HG03039 (cell line): ENCODE results near the gene CD58.
A peak's percentile ranks its signal among the peaks of the same experiment; 100 is the strongest.
"Not testable (repeated sequence)": the region's sequence is repeated elsewhere in the genome, so short reads cannot be mapped to it uniquely, and the experiment has no call there.

ENCODE experiments used
- ATAC-seq: cut with Tn5 transposase; IDR thresholded peaks from one replicate; pipeline ENCODE4 v1.9.1; 2021; ENCODE audit warnings: mild to moderate bottlenecking, moderate library complexity; ENCODE audit not compliant: unreplicated experiment

The CD58 gene

DNA sequence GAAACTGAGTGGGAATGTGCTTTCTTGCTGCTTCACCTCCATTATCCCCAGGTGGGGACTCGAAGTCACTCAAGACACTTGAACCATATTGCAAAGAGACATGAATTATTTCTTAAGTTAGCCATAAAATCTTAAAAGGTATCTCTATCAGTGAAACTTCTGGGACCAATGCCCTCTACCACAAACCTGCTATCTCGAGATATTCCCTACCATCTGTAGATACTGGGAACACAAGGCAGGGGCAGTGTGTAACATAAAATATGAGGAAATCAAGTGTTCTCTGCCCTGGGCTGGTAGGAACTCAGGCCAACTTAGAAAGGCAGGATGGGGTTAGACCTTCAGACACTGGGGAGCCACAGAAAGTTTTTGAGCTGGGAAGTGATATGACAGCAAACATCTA, 1.3 kb upstream of the CD58 start:
- ATAC-seq = no peak

DNA sequence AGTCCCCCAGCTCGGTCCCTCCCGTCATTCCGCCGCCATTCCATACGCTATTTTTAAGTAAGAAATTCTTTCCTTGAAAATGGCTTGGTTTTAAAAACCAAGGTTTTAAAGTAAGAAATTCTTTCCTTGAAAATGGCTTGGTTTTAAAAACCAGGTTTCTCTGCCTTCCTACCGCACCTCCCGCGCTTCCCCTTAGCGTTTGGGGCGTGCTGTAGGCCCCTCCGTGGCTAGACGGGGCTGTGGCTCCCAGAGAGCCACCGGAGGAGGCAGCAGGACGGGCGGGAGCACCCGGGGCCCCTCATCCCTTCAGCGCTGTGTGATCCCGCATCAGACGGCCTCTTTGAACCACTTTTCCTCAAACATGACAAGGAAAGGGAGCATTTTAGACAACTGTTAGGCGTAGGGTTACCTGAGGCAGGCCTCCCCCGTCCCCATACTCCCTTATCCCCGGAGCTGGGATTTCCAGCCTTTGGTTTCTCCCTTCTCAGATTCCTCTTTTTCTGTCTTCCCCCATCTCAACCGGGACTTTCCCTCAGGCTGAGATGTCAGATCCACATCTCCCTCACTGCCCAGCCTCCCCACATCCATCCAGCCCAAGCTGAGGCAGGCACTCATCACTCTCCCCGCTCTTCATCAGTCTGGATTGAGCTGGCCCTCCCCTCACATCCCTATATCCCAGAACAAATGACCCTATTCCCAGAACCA, 541 bp upstream of the CD58 start:
- ATAC-seq = no peak

DNA sequence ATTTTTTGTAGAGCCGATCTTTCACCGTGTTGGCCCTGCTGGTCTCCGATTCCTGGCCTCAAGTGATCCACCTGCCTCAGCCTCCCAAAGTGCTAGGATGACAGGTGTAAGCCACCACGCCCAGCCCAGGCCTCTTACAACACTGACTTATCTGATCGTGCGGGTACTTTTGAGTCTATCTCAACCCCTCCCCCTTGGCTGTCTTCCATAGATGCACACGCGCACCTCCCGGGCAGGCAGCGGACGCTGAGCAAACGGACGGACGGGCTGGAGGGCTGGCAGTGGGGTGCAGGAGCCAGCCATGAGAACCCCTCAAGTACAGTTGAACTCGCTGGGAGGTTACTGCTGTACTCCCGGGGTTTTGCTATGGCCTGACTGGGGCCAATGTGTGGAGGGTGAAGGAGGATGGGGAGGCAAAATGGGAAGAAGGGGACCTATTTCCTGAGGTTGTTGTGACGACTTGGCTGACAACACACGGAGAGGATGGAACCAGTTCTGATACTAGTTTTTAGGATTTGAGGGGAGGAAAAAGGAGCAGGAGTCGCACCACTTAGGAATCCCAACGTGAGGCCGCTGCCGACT, 959 bp downstream of the CD58 start:
- ATAC-seq = no peak

DNA sequence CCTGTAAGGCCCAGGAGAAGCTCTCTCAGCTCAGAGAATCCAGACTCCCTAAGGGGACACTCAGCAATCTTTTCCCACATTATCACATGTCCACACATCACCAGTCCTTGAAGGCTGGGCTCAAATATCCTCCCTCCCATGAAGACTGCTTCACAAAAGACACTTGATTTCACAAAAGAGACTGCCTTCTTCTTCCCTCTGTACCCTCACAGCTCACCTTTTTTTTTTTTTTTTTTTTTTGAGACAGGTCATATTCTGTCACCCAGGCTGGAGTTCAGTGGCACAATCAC, 1.5 kb downstream of the CD58 start:
- ATAC-seq = no peak

DNA sequence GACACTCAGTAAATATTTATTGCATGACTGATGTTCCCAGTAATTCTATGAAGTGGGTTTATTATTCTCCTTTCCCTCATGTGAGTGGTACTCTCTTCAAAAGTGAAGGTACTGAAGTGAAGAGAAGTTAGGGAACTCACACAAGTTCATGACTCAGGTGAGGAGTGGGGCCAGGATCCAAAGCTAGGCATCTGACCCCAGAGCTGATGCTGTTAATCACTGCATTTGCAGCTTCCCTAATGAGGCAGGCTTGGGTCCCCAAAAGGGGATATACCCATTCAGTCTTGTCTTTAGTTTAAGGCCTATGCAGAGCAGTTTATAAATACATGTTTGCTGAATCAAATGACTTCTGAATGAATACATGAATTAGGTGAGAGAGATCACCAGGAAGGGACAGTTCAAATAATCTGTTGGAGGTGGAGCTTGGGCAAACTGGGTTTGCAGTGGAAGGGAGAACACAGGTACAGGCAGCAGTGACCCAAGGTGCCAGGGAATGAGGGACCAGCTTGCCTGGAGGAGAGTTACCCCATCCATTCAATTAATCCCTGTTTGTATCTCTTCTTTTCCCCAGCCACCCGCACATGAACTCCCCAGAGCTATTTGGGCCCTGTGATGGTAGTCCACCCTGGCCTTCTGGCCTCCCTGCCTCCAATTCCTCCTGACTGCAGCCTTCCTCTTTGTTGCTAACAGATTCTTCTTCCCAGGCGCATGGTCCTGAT, 2.0 kb downstream of the CD58 start:
- no peak for ATAC-seq

DNA sequence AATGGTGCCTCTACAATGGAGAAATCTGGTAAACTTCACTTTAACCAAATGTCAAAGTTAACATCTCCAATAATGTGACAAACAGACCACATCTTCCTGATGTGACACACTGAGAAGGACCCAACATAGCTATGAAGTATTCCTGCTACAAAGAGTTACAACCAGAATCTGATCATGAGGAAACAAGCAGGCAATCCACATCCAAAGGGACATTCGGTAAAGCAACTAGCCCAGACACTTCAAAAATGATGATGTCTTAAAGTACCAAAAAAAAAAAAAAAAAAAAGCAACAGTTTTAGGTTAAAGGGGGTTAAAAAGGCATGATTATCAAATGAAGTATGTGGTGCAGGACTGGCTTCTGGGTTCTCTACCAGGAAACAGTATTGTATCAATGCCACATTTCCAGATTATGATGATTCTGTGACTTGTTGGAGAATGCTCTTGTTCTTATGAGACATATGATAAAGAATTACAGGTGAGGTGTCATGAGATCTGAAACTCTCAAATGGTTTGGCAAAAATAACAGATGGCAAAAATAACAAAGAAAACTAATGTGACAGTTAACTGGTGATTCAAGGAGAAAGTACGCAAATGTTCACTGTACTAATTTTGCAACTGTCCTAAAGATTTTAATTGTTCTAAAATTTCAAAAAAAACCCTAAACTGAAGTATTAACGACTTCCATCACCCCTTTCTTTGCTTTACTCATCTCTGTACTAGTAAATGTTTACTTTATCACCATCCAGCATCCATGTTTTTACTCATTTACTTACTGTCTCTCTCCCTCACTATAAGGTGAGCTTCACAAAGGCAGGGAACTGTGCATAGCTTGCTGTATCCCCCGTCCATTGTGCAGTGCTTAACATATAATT, 2.8 kb downstream of the CD58 start:
- no peak for ATAC-seq

DNA sequence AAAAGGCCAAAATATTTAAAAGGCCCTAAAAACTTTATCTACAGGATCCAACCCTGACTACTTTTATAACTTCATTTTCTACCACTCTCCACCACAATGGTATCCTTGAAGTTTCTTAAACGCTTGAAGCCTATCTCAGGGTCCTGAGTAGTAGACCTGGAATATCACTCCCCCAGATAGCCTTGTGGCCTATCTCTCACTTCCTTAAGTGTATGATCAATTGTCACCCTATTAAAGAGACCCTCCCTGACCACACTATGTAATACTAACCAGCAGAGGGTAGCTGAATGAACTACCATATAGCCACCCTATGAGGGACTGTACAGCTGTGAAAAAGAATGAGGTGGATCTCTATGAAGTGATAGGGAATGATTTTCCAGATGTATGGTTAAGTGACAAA, 5.6 kb downstream of the CD58 start:
- no peak for ATAC-seq

DNA sequence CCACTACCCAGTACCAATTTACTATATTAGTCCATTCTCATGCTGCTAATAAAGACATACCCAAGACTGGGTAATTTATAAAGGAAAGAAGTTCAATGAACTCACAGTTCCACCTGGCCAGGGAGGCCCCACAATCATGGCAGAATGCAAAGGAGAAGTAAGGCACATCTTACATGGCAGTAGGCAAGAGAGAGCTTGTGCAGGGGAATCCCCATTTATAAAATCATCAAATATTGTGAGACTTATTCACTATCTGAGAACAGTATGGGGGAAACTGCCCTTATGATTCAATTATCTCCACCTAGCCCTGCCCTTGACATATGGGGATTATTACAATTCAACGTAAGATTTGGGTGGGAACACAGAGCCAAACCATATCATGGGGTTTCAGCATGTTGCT, 6.4 kb downstream of the CD58 start:
- ATAC-seq = no peak

DNA sequence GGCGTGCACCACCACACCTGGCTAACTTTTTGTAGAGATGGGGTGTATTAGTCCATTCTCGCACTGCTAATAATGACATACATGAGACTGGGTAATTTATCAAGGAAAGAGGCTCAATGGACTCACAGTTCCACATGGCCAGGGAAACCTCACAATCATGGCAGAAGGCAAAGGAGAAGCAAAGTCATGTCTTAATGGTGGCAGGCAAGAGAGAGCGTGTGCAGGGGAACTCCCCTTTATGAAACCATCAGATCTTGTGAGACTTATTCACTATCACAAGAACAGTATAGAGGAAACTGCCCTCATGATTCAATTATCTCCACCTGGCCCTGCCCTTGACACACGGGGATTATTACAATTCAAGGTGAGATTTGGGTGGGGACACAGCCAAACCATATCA, 8.4 kb downstream of the CD58 start:
- not testable (repeated sequence) for ATAC-seq

DNA sequence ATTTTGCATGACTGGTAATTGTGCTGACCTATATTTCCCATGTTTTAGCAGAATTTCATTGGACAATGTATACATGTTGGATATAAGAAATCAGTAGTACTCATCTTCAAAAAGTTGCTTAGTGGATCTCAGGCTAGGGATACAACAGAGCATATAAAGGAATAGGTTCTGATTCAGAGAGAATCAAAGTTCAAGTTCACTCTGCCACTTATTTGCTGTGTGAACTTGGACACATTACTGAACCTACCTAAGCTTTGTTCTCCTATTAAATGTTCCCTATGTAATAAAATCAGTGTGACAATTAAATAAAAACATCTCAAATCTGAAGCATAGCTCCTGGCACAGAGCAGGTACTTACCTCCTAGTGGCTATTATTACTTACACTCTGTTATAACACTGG, 9.3 kb downstream of the CD58 start:
- no peak for ATAC-seq

DNA sequence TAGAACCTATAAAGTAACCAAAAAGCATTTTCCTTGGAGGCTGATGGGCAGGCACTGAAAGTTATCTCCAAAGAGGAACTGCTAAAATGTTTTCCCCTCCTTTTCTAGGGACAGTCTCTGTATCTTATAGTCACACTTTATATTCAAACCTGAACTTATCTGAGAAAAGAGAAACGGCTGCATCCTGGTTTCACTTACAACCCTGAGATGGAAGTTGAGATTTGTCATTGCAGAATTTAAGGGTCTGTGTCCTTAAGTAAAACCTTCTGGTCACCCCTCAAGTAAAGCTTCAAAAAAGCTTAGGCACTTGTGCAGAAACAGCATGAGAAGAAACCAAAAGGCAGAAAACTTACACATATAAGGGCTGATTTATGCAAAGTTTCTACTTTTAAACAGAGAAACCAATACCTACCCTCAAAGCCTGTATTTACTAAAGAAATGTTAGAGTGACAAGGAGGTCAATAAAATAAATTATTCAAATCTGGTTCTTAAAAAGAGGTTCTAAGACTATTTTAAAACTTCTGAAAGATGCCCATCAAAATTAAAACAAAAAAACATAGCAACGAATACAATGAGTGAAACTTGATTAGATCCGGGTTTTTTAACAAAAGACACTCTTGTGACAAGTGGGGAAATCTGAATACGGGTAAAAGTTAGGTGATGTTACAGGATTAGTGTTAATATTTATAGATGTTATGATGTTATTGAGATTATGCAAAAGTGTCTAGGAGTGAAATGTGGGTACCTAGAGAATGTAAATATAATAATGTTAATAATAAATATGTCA, 9.9 kb downstream of the CD58 start:
- no peak for ATAC-seq

DNA sequence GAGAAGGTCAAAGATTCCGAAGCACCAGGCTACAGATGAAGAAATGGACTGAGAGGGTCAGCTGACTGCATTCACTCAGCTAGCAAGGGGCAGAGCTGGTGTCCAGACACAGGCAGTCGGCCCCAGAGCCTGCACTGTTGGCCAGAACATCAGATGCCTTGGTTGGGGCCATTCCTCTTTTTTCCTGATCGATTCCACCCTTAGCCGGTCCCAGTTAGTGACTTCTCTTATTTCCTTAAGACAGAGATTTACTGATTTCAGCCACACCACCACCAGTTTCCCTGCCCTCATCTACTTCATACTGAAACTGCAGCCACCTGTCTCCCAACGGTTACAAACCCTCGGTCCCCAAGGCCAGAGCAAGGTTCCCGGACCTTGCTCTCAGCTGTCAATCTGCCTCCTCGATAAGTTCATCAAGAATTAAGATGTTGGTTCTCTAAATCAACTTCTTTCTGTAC, 11.5 kb downstream of the CD58 start:
- ATAC-seq = peak; percentile 37

DNA sequence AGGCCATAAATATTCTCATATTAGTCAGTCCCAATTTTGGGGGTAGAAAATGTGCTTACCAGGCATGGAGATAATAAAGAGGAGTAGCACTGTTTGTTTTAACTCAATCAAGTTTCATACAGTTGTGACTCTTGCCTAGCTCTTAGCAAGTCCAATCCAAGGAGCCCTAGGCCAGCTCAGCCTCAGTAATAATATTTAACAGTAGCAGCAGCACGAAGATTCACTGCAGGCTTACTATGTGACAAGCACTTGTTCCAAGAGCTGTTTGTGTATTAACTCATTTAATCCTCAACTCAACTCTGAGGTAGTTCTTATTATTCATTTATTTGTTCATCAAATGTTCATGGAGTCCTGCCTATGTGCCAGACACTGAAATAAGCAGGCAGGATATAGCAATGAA, 12.3 kb downstream of the CD58 start:
- no peak for ATAC-seq

DNA sequence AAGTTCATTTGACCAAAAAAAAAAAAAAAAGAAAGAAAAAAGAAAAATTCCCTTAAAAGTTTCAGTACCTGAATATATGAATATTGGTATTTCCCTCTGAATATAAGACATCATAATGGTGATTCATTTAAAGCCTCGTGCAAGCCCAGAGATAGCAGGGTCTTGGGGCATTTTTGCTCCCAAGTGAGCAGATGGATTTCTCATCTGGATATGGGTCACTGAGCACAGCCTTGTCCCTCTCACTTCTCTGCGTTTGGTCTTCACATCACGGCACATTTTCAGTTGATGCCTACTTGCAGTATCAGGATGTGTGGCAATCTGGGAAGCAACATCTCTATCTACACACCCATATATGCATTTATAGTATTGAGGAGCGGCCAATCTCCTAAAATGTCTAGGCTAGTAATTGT, 12.7 kb downstream of the CD58 start:
- ATAC-seq = no peak

DNA sequence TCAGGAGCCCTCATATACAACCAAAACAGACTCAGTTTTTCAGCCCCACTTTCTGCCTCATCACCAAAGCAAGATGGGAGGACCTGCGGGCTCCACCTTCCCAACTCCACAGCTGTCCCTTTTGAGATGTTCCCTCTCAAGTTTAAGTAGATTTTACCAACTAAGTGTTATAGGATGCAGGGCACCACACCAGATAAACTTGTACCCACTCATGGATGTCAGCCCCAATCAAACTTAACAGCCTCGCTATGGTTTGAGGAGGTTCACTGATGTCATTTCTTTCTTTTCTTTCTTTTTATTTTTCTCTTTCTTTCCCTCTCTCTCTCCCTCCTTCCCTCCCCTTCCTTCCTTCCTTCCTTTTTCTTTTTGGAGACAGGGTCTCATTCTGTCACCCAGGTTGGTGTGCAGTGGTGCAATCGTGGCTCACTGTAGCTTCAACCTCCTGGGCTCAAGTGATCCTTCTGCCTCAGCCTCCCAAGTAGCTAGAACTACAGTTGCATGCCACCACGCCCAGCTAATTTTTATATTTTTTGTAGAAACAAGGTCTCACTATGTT, 13.4 kb downstream of the CD58 start:
- ATAC-seq = no peak

DNA sequence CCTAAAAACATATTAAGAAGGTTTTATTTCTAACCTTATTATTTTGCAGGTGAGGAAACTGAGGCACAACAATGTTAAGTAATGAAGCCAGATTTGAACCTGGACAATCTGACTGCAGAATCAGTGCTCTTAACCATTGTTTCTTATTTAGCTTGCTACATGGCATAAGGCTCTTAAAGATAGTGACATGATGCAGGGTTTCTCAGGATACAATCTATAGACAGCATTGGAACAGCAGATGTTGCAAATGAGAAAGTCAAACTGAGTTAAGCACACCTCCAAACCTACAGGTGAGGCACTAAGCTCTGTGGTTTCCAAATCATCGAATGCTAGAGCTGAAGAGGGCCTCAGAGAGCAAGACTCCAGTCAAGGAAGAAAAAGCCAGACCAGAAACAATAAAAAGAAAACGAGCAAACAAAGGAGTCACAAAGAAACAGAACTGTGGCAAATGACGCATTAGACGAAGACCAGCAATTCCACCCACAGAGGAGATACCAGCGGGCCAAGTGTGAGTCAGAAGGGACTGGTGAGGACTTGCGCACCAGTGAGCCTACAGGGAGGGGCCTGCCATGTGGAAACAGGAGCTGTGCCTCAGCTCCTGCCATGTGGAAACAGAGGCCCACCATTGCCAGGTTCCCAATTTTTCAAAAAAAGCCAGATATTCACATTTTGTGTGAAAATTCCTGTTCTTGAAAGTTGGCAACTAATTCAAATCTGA, 14.4 kb downstream of the CD58 start:
- ATAC-seq = peak; percentile 53

DNA sequence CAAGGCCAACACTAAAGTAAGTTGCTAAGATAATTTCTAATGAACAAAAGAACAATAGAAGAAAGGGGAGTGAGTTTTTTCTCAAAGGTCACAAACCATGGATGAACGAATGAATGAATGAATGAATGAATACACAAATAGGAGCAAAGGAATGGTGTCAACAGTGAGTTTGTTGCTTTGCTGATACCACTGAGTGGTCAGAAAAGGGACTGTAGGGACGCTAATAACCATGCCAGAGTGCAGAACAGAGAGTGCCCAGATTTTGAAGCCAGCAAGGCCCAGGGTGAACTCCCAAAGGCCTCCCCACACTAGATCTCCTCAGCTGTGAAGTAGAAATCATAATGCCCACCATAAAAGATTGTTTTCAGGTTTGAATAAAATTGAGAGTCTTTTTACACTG, 15.9 kb downstream of the CD58 start:
- no peak for ATAC-seq

DNA sequence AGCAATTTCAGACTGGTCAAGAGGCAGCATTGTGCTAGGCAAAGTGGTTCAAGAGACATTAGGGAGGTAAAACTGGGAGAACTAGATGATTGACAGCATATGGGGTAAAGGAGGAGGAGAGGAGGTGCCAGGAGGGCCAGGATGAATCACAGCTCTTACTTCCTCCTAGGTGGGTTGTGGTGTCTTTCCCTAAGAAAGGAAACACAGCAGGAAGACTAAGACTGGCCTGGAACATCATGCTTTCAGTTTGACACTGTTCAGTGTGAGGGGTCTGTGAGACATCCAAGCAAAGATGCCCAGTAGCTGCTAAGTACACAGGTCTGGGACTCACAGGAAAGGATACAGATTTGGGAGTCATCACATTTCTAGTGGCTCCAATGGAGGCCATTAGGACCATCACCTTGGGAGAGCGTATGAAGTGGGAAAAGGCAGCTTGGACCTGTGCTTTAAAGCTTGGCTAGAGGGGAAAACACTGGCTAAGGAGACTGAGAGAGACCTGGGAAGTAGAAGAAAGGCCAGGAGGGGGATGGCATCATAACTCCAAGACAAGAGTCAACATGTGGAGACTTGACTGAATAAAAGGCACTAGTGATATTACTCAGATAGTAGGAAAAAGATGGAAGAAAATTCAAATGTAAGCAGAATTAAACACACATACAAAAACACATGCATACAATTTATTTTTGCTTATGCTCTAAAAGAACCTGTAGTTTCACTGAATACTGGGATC, 17.3 kb downstream of the CD58 start:
- ATAC-seq = no peak

DNA sequence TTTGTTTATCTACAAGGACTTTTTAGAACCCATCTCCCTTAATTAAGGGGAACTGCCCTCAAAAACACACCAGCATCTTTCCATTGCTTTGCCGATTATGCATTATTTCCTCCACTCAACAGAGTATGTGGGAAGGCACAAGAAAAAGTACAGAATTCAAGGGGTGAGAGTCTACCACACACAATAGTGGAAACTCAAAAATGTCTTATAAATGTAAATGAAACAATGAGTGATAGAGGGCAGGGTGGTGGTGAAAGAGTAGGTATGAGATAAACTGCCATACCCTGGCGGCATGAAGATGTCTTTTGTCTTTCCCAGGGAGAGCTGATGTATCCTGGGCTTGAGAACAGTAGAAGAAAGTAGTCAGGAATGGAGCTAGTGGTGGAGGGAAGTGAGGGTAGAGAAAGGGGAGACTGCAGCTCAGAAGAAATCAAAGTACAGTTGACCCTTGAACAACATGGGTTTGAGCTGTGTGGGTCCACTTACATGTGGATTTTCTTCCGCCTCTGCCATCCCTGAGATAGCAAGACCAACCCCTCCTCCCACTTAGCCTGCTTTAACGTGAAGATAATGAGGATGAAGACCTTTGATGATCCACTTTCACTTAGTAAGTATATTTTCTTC, 24.4 kb downstream of the CD58 start:
- ATAC-seq = no peak
